Esophagus muscularis mucosa (tissue), 4 donors: Measurements from ENCODE around the gene PPP1R12C. TPM values are rescaled to one million over a fixed set of nuclear protein-coding genes. Genes with fewer than 3 reads are reported as not detected.

Experiments used
- DNase-seq: peaks from one replicate; pipeline ENCODE4 v3.0.0-alpha.2; 2017; ENCODE audit errors: extremely low spot score
- H3K27ac ChIP-seq, 4 donors: fragments of 200-600 bp; sonication (generic); replicated peaks in 1 of 4; 1 replicate in 3 of 4; 2 replicates in 1 of 4; pipeline ENCODE4 v1.5.1; 2016 to 2019; ENCODE audit warnings: mild to moderate bottlenecking in 1 of 4
- H3K27me3 ChIP-seq, 4 donors: fragments of 200-600 bp; sonication (generic); one replicate each; pipeline versions ENCODE4 v1.5.1 to v1.6.0; 2016 to 2019
- H3K36me3 ChIP-seq, 4 donors: fragments of 200-600 bp; sonication (generic); one replicate each; pipeline ENCODE4 v1.5.1; 2016 to 2019
- H3K4me1 ChIP-seq, 4 donors: fragments of 200-600 bp; sonication (generic); one replicate each; pipeline ENCODE4 v1.5.1; 2016 to 2019
- H3K4me3 ChIP-seq, 4 donors: fragments of 200-600 bp; sonication (generic); 1 replicate in 2 of 4; 2 replicates in 2 of 4; pipeline ENCODE4 v1.5.1; 2016 to 2019; ENCODE audit warnings: mild to moderate bottlenecking in 4 of 4, moderate library complexity in 1 of 4
- H3K9me3 ChIP-seq, 4 donors: fragments of 200-600 bp; sonication (generic); 1 replicate in 3 of 4; 2 replicates in 1 of 4; pipeline ENCODE4 v1.5.1; 2016 to 2019
- CTCF ChIP-seq, 3 experiments: fragments of 200-600 bp in 2 of 3; fragments of 450-650 bp in 1 of 3; sonication (generic) in 2 of 3; IDR thresholded peaks; one replicate each; pipeline ENCODE4 v1.5.1; 2017 to 2019; ENCODE audit warnings: antibody characterized with exemption in 3 of 3, mild to moderate bottlenecking in 2 of 3, moderate library complexity in 1 of 3
- EP300 ChIP-seq: sonication (generic); formaldehyde crosslinking; IDR thresholded peaks from one replicate; pipeline ENCODE4 v1.6.1; 2017; ENCODE audit warnings: antibody characterized with exemption
- POLR2A ChIP-seq: fragments of 450-650 bp; IDR thresholded peaks from one replicate; pipeline ENCODE4 v1.6.1; 2017; ENCODE audit warnings: antibody characterized with exemption, moderate library complexity, mild to moderate bottlenecking, low read depth
- POLR2AphosphoS5 ChIP-seq, 2 donors: sonication (generic); formaldehyde crosslinking; IDR thresholded peaks; one replicate each; pipeline ENCODE4 v1.6.1; 2017; ENCODE audit warnings: antibody characterized with exemption in 2 of 2
- WGBS: methylation state at CpG from one replicate; pipeline ENCODE4 v1.1.5; 2018; 5-methylcytosine and 5-hydroxymethylcytosine counted together
- intact Hi-C: fragments of 100-400 bp; cut with DNase I; formaldehyde crosslinking; loops from one replicate; pipeline ENCODE4 v1.15.1; 2023
- total RNA-seq, 4 donors: library from RNA; depleted of rRNA; stranded (reverse); fragments of >200 nt; gene quantifications; one replicate each; pipeline versions ENCODE4 v1.1.0 to v1.2.1, GENCODE V29; 2016

PPP1R12C gene
- total RNA-seq, 4 donors from 2014 or later: 257 to 451 (median 351) TPM

GRCh38 chr19:55078996-55079395 lies 38.4 kb downstream of the PPP1R12C start:
- no peak overlapping the region for H3K4me3 ChIP-seq
- H3K36me3 ChIP-seq: no peaks in the 10 kb centered on the region
- intact Hi-C loops: no loop called here
- no peak overlapping the region for H3K27ac ChIP-seq
- peaks cover 17 to 93% (median 47%) of the 10 kb centered on the region in 4 donors for H3K27me3 ChIP-seq
- H3K9me3 ChIP-seq: no peaks in the 10 kb centered on the region
- H3K4me1 ChIP-seq: peaks cover 23 to 37% (median 30%) of the 10 kb centered on the region in 4 donors
- TF ChIP-seq POLR2AphosphoS5 (IDR thresholded peaks at IDR 0.05): no peak
- TF ChIP-seq POLR2A: no peak
- no peak for TF ChIP-seq EP300
- no peak for TF ChIP-seq CTCF (IDR thresholded peaks at IDR 0.05)
- DNase-seq: no peak
- WGBS: 40% methylated on average over 1 of the region's 5 CpGs

GRCh38 chr19:55077106-55077505 lies 40.3 kb downstream of the PPP1R12C start:
- Histone ChIP-seq H3K27me3 (peaks cover 6 to 90% (median 29%) of the 10 kb centered on the region in 4 donors), H3K27ac (no peak overlapping the region), H3K36me3 (no peaks in the 10 kb centered on the region), H3K4me1 (peaks cover 20 to 25% (median 24%) of the 10 kb centered on the region in 4 donors), H3K9me3 (peaks cover 0 to 3% (median 0%) of the 10 kb centered on the region in 4 donors), H3K4me3 (no peak overlapping the region)
- TF ChIP-seq EP300 (no peak), CTCF (IDR thresholded peaks at IDR 0.05) (no peak), POLR2A (no peak), POLR2AphosphoS5 (IDR thresholded peaks at IDR 0.05) (no peak)
- no peak for DNase-seq
- intact Hi-C loops: no loop called here
- 77% methylated on average over 2 of the region's 2 CpGs for WGBS

- DNase-seq: no peak
- no peaks in the 10 kb centered on the region for H3K36me3 ChIP-seq
Observed at GRCh38 chr19:55076321-55076720, 41.1 kb downstream of the PPP1R12C start.

GRCh38 chr19:55075371-55075998 lies 42.0 kb downstream of the PPP1R12C start, which contains the start of gene EPS8L1:
EPS8L1 (plus strand) TSS chr19:55075869; CDS start chr19:55076445, 576 bp downstream.
- no peak within 1 kb of the TSS for H3K4me3 ChIP-seq
- H3K27ac ChIP-seq: no peak within 1 kb of the TSS
- no peak for DNase-seq
- H3K36me3 ChIP-seq: no peaks in the 10 kb centered on the region
- 26% methylated on average over 15 of the region's 18 CpGs for WGBS
- intact Hi-C loops: no loop called here
- TF ChIP-seq POLR2A (no peak), EP300 (no peak), POLR2AphosphoS5 (IDR thresholded peaks at IDR 0.05) (no peak), CTCF (IDR thresholded peaks at IDR 0.05) (no peak)
- peaks cover 0 to 3% (median 0%) of the 10 kb centered on the region in 4 donors for H3K9me3 ChIP-seq
- H3K27me3 ChIP-seq: peaks cover 0 to 90% (median 26%) of the 10 kb centered on the region in 4 donors
- H3K4me1 ChIP-seq: peaks cover 3 to 13% (median 10%) of the 10 kb centered on the region in 4 donors

More at GRCh38 chr19:55076321-55076720, 41.1 kb downstream of the PPP1R12C start:
- Histone ChIP-seq H3K4me1 (peaks cover 12 to 18% (median 16%) of the 10 kb centered on the region in 4 donors), H3K4me3 (no peak overlapping the region), H3K27ac (no peak overlapping the region), H3K9me3 (peaks cover 0 to 3% (median 0%) of the 10 kb centered on the region in 4 donors), H3K27me3 (peaks cover 0 to 90% (median 27%) of the 10 kb centered on the region in 4 donors)
- intact Hi-C loops: no loop called here
- 72% methylated on average over 9 of the region's 12 CpGs for WGBS
- no peak for TF ChIP-seq CTCF (IDR thresholded peaks at IDR 0.05)
- no peak for TF ChIP-seq EP300
- no peak for TF ChIP-seq POLR2A
- TF ChIP-seq POLR2AphosphoS5 (IDR thresholded peaks at IDR 0.05): no peak
